GM18907 (cell line): Measurements from ENCODE around the gene KBTBD6.
"Not testable (repeated sequence)": the region's sequence is repeated elsewhere in the genome, so short reads cannot be mapped to it uniquely, and the experiment has no call there.

Experiments
- ATAC-seq: cut with Tn5 transposase; IDR thresholded peaks from one replicate; pipeline ENCODE4 v1.9.1; 2021; ENCODE audit warnings: mild to moderate bottlenecking, moderate library complexity; ENCODE audit not compliant: unreplicated experiment

The KBTBD6 gene

DNA sequence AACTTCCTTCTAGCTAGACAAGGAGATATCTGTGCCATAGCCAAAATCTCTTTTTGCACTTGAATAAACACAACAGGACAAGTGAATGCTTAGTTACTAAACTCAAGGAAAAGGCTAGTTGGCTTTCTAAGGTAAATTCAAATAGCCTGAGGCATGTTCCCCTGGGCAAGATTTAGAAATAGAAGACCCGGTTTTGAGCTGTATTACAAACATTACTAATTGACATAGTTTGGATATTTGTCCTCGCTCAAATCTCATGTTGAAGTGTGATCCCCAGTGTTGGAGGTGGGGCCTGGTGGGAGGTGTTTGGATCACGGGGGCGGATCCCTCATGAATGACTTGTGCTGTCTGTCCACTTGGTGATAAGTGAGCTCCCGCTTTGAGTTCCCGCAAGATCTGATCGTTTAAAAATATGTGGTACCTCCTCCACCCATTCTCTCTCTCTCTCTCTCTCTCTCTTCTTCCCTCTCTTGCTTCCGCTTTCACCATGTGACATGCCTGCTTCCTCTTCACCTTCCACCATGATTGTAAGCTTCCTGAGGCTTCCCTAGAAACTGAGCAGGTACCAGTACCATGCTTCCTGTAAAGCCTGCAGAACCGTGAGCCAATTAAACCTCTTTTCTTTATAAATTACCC is 3.9 kb upstream of the KBTBD6 start:
- ATAC-seq = no peak

GRCh38 chr13:41133951-41134350 is 1.3 kb upstream of the KBTBD6 start:
- no peak for ATAC-seq

- ATAC-seq = peak; percentile 16
Measured at GRCh38 chr13:41131660-41132511, 716 bp downstream of the KBTBD6 start.

DNA sequence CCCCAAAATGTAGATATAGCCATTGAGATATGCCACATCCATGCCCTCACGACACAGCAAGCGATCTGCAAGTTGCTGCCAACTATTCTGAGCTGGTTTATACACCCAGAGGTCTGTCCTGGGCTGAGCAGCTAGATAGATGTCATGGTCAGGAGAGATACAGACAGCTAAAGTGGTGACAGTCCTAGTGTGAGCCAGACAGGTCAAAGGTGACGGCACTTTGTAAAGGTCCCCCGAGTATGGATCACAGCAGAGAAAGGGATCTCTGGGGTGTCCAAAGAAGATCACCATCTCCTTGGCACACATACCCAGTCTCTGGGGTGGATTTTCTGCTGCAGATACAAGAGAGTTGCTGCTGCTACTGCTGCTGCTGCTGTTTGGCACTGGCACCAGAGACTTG is 1.4 kb downstream of the KBTBD6 start:
- ATAC-seq = not testable (repeated sequence)

- ATAC-seq = no peak
Measured at GRCh38 chr13:41130356-41130755, 2.2 kb downstream of the KBTBD6 start.

GRCh38 chr13:41127701-41128100 is 4.9 kb downstream of the KBTBD6 start:
- no peak for ATAC-seq

- no peak for ATAC-seq
Measured at GRCh38 chr13:41122838-41123237, 9.8 kb downstream of the KBTBD6 start.

DNA sequence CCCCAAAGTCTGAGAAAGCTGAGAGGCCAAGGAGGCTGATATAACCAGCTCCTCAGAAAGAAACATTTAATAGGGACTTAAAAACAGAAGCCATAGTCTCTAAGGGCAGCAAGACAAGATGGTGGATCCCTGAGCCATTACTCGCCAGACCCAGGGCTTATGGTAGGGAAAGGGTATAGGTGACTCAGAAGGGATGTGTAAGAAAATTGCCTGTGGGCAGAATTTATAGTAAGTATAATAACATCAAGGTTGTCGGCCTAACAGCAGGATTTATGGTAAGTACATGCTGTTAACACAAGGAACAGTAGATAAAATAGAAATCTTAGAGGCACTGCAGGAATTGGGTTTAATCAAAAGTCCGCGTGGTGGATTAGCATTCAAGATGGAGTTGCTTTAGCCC is 14.7 kb downstream of the KBTBD6 start:
- ATAC-seq = no peak

GRCh38 chr13:41111454-41111853 is 21.1 kb downstream of the KBTBD6 start:
- ATAC-seq = no peak

GRCh38 chr13:41107584-41108014 is 25.0 kb downstream of the KBTBD6 start:
- no peak for ATAC-seq

DNA sequence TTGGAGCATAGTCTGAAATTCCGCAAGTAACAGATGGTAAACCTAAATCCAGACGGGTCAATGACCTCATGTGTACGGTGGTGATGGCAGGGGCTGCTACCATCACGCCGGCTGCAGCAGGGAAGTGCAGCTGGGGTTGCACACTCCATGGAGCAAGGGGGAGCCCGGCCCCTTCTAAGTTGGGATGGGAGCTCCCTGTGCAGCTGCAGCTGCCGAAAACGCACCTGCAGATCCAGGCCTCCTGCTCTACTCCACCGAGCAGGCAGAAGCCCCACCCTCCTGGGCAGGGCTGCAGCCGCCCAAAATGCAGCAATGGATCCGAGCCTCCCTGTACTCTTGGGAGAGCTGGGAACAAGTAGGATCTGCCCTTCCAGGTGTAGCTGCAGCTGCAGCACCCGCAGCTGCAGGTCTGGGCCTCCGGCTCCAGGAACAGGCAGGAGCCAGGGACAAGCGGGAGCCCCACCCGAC is 25.5 kb downstream of the KBTBD6 start:
- no peak for ATAC-seq

- no peak for ATAC-seq
Measured at GRCh38 chr13:41099986-41100385, 32.6 kb downstream of the KBTBD6 start.

DNA sequence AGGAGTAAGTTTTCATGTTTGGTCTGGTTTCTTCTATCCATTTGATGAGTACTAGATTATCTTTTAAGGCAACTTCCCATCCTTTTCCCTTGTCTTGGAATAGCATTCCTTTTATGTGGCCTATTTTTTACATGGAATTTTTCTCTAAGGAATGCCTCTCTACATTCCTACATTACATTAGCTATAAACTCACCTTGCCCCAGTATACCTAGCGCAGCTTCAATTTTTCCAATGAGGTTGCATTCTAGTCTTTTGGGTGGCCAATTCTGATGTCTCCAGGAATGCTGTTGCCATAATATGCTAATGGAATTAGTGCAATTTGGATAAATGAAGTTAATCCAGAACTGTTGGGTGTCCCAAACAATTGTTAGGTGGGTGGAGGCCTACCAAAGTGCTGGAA is 33.8 kb downstream of the KBTBD6 start:
- no peak for ATAC-seq

GRCh38 chr13:41095681-41096080 is 36.9 kb downstream of the KBTBD6 start:
- not testable (repeated sequence) for ATAC-seq

- no peak for ATAC-seq
Measured at GRCh38 chr13:41085961-41086585, 46.5 kb downstream of the KBTBD6 start.

DNA sequence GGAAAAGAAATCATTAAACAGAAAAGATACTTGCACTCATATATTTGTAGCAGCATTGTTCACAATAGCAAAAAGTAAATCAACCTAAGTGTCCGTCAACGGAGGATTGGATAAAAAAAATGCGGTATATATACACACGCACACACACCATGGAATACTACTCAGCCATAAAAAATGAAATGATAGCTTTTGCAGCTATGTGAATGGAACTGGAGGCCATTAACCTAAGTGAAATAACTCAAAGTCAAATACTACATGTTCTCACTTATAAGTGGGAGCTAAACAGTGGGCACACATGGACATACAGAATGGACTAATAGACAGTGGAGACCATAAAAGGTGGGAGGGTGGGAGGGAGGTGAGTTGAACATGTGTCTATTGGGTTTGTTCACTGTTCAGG is 52.9 kb downstream of the KBTBD6 start:
- no peak for ATAC-seq
